ENCODE results near the gene LZTS3. TPM values are rescaled to one million over a fixed set of nuclear protein-coding genes. Genes with fewer than 3 reads are reported as not detected.
"Not testable (repeated sequence)": the region's sequence is repeated elsewhere in the genome, so short reads cannot be mapped to it uniquely, and the experiment has no call there.

LZTS3 gene
- 3.1 and 7.7 TPM in 2 replicates for total RNA-seq

DNA sequence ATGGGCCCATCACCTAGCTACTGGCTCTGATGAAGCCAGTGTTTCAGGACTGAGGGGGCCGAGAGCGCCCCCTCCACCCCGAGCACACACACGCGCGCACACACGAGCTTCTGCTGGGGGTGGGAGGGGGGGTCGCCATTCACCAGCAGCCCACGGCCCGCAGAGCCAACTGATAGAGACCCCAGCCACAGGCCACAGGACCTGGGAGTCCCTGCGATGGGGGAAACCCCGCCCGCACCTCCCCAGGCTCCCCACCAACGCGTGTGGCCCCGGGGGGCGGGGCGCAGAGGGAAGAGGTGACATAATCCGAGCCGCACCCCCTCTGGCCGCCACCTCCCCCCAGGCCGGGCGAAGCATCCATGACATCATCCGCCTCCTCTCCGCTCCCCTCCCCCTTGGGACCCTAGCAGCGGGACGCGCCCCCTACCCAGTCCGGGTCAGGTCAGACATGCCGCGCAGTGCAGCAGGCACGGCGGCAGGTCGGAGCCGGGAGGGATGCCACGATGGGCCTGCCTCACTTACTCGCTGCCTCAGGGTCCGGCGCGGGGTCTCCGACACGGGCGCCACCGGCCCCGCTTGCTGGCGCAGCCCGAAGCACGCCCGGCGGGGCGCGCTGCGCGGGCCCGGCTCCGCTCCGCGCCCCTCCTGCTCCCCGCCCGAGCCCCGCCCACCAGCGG is at the start of gene LZTS3:
TSS of gene LZTS3 (minus strand) at position 617 of the 677 bp plus-strand sequence. CDS start 6,386 bp downstream, outside the sequence.
- peak; percentile 57 to 68 for DNase-seq (ENCODE audit: low read depth in 2 of 2)

DNA sequence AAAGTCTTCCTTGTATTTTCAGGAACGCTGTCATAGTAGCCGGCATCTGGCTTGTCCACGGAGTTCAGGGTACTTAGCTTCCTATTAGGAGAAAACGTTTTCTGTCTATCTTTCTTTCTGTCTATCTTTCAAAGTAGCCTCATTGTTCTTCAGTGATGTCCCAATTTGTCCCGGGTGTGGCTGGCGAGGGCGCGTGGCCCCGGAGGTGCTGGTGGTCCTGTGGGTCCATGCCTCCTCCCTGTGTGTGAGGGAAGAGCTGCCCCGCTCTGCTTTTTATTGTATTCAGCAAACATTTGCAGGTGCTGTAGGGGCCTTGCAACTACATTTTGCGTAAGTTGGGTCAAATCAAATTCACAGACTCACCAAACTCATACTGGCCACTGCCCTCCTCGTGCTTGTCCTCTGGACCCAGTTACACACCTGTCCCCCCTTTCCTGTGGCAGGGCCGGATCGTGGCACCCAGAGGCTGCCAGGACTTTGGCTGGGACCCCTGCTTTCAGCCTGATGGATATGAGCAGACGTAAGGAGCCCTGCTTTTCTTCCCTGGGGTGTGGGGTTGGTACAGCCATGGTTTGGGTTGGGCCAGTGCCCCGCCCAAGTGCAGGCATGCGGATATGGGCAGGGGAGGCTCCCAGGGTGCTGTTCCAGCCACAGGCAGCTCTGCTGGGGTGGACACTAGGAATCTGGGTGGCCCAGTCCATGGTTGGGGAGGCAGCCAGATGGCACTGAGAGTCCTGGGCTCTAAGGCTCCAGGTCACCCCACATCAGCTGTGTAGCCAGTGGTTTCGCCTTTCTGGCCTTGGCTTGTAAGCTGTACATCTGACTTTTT is 48.3 kb upstream of the LZTS3 start:
- DNase-seq (ENCODE audit: low read depth in 2 of 2) = no peak

DNA sequence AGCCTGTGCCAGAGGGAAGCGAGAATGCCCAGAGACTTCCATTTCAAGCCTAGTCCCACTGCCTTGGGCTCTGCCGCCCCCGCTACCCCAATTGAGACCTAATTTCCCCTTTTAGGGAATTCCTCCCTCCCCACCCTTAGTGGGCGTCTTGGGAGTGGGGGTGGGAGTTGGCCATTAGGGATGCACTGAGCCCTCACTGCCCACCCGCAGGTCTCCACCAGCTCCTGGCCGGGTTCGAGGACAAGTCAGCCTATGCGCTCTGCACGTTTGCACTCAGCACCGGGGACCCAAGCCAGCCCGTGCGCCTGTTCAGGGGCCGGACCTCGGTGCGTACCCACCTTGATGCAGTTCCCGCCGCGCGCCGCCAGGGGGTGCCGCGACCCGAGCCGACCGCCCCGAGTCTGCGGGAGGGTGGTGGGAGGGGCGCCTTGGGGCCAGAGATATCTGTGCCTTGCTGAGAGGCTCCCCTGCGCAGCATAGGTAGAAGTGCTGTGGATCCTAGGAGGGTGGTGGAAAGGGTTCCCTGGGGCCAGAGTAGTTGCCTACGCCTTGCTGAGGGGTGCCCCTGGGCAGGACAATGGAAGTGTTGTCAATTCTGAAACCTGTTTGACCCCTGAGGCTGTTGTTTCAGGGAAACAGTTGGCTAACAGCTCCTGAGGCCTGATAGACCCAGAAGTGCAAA is 45.1 kb upstream of the LZTS3 start:
- peak; percentile 52 to 64 for DNase-seq (ENCODE audit: low read depth in 2 of 2)

DNA sequence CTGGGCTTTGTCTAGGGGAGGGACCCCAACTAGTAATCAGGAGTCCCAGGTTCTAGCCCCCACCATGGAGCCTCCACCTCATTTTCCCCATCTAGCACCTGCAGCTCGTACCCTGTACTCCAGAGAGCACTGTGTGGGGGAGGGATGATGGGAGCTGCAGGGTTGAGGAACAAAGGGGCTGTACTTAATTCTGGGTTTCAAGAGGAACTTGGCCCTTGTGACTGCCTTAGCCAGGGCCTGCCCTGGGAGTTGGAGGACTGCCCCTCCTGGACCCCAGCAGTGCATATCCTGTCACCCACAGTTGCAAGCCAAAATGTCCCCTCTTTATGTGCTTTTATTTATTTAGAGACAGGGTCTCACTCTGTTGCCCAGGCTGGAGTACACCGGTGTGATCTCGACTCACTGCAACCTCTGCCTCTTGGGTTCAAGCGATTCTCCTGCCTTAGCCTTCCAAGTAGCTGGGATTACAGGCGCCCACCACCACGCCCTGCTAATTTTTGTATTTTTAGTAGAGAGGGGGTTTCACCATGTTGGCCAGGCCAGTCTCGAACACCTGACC is 42.1 kb upstream of the LZTS3 start:
- not testable (repeated sequence) for DNase-seq (ENCODE audit: low read depth in 2 of 2)

DNA sequence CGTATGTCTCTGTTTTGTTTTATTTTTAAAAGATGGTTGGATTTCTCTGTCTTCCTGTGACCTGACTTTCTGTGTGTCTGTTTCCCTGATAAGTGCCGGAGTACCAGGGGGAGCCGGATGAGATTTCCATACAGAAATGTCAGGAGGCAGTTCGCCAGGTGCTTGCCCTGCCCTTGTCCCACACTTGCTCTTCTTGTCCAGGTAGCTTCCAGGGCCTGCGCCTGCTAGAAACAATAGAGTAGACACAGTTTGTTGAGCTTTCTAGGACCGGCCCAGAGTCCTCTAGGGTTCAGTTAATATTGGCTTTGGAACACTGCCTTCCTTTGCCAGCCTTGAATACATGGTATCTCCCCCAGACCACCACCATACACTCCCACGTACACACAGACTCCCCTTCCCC is 39.9 kb upstream of the LZTS3 start:
- no peak for DNase-seq (ENCODE audit: low read depth in 2 of 2)

DNA sequence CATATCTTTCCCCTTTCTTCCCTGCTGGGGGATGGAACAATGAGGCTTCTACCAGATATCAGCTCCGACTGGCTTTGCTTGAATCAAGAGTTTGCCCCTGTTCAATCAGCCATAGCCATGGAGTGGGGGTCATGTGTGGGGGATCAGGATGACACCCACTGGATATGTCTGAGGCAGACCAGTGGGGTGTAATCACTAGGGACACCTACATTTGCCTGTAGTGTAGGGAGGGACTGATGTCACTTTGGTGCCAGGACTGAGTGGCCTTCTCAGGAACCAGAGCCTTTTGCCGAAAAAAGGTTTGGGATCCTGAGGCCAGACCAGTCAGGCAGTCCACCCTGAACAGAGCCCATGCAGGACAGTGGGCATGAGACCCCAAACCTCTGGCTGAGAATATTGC is 37.0 kb upstream of the LZTS3 start:
- no peak for DNase-seq (ENCODE audit: low read depth in 2 of 2)

DNA sequence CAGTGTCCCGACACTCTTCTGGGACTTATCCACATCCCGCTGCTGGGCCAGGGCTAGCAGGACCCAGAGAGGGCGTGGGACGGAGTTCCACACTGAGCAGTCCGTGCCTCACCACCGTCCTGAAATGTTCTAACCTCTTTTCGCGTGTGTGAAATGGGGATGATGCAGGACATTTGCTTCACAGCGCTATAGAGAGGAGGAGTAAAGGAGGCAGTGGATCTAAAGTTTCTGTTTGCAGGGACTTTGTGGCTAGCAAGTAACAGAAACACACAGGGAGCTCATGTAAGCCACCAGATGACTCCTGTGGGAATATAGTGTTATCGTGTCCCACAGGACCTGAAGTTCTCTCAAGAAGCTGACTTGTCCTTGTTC is 36.6 kb upstream of the LZTS3 start:
- peak; percentile 26 to 31 for DNase-seq (ENCODE audit: low read depth in 2 of 2)

DNA sequence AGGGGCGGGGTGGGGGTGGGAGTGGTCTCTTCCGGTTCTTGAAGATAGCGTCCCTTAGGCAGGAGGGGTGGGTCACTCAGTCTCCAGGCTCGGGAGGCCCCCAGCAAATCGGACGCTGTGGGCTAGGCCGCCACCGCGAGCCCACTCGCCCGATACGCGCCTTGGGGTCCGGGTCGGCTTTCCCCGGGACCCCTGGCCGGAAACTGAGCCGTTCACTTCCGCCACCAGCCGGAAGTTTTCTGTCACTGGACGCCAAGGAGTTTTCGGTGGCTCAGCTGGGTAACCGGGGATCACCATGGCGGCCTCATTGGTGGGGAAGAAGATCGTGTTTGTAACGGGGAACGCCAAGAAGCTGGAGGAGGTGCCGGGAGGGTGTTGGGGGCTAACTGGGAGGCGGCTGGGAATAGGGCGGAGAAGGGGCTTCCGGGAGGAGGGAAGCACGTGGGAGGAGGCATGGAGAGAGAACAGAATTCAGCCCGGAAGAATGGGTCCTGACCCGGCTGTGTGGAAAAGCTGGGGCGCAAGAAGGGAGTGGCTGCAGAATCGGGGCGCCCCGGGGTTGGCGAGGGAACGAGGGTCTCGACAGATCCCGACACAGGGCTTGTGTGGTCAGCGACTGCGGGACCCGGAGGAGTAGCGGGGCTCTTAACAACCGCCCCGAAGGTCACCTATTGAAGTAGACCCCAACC is 36.1 kb upstream of the LZTS3 start, which contains the start of gene ITPA:
TSS of gene ITPA (plus strand) at position 242 of the 689 bp plus-strand sequence. CDS start at position 296, 54 bp downstream.
- peak; percentile 32 to 38 for DNase-seq (ENCODE audit: low read depth in 2 of 2)

DNA sequence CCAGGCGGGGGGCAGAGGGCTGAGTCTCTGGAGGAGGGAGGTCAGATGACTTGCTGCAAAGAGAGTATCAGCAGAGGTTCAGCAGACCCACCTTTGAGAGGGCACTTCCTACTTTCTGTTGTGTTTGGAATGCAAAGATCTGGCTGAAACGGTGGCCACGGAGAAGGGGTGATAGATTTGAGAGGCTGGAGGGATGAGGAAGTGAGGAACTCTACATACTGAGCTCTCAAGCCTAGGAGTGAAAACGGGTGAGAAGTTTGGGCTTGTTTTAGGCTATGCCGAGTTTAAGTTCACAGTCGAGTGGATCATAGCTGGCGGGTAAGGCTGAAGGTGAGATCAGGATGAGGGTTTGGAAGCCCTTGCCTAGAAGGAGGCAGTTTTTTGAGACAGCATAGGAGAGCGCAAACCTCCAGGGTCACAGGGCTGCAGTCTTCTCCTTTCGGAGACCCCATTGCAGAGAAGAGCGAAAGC is 35.5 kb upstream of the LZTS3 start:
- DNase-seq (ENCODE audit: low read depth in 2 of 2) = peak; percentile 14 to 17

DNA sequence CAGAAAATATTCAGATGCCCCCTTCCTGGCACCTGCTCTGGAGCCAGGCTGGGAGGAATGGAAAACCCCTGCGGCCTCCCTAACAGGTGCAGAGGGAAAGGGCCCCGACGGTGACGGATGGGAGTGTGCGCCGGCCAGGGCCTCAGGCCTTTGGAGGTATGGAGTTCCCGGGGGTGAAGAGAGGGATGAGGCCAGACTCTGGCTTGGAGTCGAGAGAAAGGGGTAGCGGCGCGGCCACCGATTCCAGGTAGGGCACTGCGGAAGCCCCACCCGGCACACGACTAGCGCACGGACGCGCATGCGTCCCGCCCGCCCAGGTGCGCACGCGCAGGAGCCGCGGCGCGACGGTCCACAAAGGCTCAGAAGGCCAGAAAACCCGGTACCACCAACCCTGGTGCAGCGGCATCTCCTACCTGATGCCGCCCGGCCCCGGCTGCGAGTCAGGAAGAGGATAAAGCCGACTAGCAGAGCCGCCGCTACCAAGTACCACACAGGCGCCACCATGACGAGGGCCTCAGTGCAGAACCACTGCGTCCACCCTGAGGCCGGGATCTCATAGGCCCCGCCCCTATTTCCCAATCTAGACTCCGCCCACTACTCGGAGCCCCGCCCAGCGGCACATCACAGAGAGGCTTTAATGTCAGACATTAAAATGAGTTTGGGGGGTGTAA is 30.9 kb upstream of the LZTS3 start, which contains the start of gene DDRGK1:
TSS of gene DDRGK1 (minus strand) at position 559 of the 671 bp plus-strand sequence. CDS start at position 504, 55 bp downstream.
- peak; percentile 77 to 86 for DNase-seq (ENCODE audit: low read depth in 2 of 2)

DNA sequence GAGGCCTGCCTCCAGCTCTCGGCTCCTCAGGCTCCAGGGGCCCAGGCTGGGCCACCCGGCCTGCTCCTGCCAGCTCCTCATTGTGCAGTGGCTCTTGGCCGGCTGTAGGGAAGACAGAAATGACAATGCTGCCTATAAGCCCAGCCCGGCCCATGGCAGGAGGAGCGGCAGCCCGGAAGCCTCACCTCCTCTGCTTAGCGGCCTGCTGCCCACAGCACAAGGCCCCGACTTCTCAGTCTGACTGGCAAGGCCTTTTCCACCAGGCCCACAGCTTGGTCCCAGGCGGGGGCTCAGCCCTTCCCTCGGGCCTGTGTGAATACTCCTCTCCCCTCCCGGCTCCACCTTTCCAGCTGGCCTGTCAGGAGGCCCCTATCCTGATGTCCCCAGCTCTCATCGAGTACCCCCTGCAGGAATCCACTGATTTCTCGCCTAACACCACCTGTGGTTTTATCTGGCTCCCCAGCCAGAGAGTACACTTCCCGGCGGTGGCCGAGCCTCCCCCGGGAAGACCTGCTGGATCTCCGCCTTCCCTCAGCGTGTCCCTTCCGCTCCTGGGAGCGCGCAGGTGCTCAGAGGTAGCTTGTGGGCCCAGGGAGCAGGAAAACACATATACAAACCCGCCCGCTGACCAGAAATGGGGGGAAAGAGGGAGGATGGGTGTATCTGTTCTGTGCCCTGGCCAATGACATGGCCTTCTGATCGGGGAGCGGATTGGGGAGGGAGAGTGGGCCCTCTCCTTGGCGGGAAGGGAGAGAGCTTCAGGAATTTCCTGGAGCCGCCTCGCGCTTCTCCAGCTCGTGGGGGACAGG is 30.2 kb upstream of the LZTS3 start:
- DNase-seq (ENCODE audit: low read depth in 2 of 2) = peak; percentile 27 to 40

DNA sequence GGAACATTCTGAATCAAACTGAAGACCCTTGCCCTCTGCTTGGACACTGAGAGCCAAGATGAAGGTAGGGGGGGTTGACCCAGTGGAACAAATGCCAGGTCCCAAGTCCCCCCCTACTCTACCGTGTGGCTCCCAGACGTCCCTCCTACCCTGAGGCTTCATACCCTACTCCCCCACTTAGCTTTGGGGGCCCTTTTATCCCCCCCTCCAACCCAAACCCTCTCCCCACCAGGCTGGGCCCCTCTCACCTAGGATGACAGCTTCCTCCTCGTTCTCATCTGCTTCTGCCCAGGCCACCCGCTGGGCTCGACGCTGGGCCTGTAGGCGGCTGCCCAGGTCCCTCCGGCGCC is 29.6 kb upstream of the LZTS3 start:
- DNase-seq (ENCODE audit: low read depth in 2 of 2) = no peak

DNA sequence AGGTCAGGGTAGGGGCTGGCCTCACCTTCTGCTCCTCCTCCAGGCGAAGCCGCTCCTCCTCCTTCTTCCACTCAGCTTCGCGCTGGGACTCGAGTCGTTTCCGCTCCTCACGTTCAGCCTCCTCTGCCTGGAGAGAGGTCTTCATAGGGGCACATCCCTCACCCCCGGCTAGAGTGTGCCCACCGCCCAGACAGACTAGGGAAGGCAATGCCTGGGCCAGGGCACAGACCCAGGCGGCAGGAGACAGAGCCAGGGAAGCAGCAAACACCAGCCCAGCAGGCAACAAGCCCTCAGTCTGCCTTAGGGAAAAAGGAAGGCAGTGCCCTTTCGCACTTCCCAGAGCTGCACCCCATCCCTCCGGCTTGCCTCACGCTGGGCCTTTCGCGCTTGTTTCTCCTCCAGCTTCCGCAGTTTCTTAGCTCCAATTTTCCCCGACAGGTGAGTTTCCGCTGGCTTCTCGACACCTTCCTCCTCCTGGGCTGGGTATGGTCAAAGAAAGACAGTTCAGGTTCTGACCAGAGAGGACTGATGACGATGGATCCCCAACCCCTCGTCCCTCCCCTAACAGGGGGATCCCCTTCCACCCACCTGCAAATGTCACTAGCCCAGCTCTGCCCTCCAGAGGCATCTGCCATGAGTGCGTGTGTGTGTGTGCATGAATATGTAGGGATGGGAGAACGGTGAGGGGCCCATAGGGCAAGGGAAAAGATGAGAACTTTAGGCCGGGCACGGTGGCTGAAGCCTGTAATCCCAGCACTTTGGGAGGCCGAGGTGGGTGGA is 26.8 kb upstream of the LZTS3 start:
- DNase-seq (ENCODE audit: low read depth in 2 of 2) = no peak

DNA sequence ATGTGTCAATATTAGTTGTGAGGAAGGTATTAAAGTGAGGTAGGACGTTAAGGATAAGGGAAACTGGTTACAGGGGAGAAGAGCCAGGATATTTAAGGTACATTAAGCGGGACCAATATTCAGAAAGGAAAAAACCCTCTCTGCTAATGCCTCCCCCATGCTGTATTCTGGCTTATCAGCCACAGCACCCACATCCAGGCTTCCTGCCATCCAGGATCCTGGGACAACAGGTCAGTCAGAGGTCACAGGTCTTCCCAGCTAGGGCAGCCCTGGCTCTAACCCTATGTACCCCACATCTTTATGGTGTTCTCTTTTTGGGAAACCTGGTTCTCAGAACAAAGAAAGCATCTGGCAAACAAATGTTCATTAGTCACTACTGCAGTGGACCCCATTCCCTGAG is 25.9 kb upstream of the LZTS3 start:
- DNase-seq (ENCODE audit: low read depth in 2 of 2) = no peak

DNA sequence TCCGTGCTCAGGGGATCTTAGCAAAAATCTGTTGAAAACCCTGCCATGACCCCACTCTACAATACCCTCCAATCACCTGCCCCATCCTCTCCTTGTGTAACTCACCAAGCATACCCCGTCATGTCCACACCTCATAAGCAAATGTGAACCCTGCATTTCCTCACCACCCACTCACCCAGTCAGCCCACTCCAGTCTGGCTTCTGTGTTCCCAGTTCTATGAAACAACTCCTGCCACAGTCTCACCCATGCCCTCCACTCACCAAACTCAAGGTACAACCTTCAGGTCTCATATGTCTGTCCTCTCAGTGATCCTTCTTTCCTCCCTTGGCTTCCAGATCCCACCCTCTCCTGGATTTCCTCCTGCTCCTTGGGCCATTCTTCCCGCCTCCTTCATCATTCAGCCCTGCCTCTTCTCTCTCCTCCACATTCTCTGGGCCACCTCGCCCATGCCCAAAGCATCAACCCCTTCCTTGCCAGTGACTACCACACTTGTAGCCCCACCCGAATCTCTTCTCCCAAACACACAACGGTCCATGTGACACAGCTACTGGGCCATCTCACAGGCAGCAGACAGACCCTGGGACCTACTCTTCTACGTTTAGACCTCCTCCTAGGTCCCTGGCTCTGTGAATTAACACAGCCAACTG is 22.4 kb upstream of the LZTS3 start:
- no peak for DNase-seq (ENCODE audit: low read depth in 2 of 2)

DNA sequence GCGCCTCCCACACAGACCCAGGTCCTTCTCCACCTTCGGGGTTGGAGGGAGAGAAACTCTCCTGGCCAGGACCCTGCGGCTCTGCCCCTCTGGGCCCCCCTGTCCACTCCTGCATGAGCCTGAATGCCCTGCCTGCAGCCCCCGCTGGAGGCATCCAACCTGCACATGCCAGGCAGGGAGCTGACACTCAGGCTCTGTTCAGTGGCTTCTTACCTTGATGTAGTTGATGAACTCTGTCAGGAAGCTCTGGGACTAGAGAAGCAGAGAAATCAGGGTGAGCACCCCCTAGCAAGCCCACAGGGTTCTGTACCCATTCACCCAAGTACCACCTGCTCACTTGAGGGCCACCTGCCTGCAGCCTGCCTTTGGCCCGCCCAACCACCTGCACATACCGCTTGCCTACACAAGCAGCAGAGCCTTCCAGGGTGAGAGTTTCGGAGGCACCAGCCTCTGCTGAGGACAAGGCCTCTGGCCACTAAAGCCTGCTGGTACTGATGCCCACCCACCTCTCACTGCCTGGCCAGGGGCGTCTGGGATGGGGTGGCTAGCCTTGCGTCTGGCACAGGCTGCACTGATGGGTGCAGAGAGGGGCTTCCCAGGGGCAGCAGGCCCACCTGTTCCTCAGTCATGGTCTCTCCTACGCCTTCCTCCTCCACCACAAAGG is 21.4 kb upstream of the LZTS3 start:
- DNase-seq (ENCODE audit: low read depth in 2 of 2) = no peak

DNA sequence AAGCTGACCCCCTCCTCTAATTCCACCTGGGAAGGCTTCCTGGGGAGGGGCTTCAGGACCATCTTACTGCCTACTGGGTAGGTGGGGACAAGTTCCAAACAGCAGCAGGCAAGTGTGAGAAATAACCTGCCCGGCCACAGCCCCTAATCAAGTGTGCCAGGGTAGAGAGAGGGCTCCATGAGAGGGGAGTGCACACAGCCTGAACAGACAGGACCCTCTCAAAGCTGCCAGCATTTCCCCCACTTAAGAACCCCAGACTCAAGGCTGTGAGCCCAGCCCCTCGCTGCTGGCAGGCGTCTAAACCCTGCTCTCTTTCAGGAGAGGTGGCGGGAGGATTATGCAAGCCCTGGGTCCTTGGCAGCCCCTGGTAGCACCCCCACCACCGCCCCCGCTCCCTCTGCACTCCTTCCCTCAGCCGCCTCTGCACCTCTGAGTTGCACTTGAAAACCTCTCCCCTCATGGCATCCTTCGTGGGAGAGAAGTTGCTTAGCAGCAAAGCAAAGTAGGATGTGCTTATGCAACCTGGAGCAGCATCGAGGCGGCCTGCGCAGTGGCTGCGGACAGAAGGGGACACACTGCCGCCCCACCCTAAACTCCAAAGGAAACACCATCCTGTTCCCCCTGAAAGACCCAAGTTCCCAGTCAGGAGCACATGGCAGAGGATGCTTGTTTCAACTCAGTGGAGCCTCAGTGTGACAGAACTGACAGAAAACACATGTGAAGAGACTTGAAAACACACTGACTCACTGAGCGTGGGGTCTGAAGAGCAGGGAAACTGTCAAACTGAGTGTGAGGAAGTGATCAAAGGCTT is 20.7 kb upstream of the LZTS3 start:
- DNase-seq (ENCODE audit: low read depth in 2 of 2) = no peak
